GM12875 (cell line): ENCODE measurements around the gene ST7L.

Experiments
- H3K4me3 ChIP-seq: one replicate; pipeline ENCODE4 v1.5.1; 2011; ENCODE audit warnings: low read depth, low read length, control low read depth
- CTCF ChIP-seq: IDR thresholded peaks from 2 replicates; pipeline ENCODE4 v1.5.1; 2011; ENCODE audit warnings: low read depth, mild to moderate bottlenecking, control low read depth, inconsistent platforms, low read length, moderate library complexity, borderline replicate concordance; ENCODE audit not compliant: insufficient read depth

The ST7L gene

GRCh38 chr1:112478314-112478713 lies 140.6 kb downstream of the ST7L start:
- H3K4me3 ChIP-seq: no peak overlapping the region
- no peak for TF ChIP-seq CTCF

- H3K4me3 ChIP-seq: no peak overlapping the region
- TF ChIP-seq CTCF: no peak
Observed at GRCh38 chr1:112477550-112477949, 141.4 kb downstream of the ST7L start.
